ENCODE measurements around the gene F8.
"Not testable (repeated sequence)": the region's sequence is repeated elsewhere in the genome, so short reads cannot be mapped to it uniquely, and the experiment has no call there.

Gene F8

GRCh38 chrX:154986826-154987575, 35.5 kb downstream of the F8 start:
- no peak overlapping the region for H3K4me3 ChIP-seq
- H3K9me3 ChIP-seq (ENCODE audit: low read depth, low read length): no peaks in the 10 kb centered on the region
- no peak overlapping the region for H3K27ac ChIP-seq
- TF ChIP-seq EZH2 (IDR thresholded peaks at IDR 0.05) (no peak), POLR2AphosphoS5 (IDR thresholded peaks at IDR 0.05; ENCODE audit: borderline replicate concordance, low read depth, low read length) (no peak), FOXP2 (optimal IDR thresholded peaks at IDR 0.05; ENCODE audit: control extremely low read depth, extremely low read length, insufficient read depth) (no peak)
- DNase-seq (ENCODE audit: low read depth, low spot score): no peak
- no peaks in the 10 kb centered on the region for H3K36me3 ChIP-seq (ENCODE audit: insufficient read depth, low read length)
- H3K9ac ChIP-seq (ENCODE audit: insufficient read length): no peak overlapping the region

GRCh38 chrX:154981116-154981411, 41.5 kb downstream of the F8 start:
- Histone ChIP-seq H3K9ac (ENCODE audit: insufficient read length) (no peak overlapping the region), H3K36me3 (ENCODE audit: insufficient read depth, low read length) (no peaks in the 10 kb centered on the region), H3K4me3 (0 out of 2 replicates have a peak overlapping the region, but pooled peaks have one; percentile 6), H3K27ac (no peak overlapping the region), H3K9me3 (ENCODE audit: low read depth, low read length) (no peaks in the 10 kb centered on the region)
- DNase-seq (ENCODE audit: low read depth, low spot score): no peak
- TF ChIP-seq EZH2 (IDR thresholded peaks at IDR 0.05): no peak
- no peak for TF ChIP-seq POLR2AphosphoS5 (IDR thresholded peaks at IDR 0.05; ENCODE audit: borderline replicate concordance, low read depth, low read length)
- no peak for TF ChIP-seq FOXP2 (optimal IDR thresholded peaks at IDR 0.05; ENCODE audit: control extremely low read depth, extremely low read length, insufficient read depth)

GRCh38 chrX:154980330-154981115, 42.0 kb downstream of the F8 start:
- 0 out of 2 replicates have a peak overlapping the region, but pooled peaks have one; percentile 6 for H3K4me3 ChIP-seq
- TF ChIP-seq FOXP2 (optimal IDR thresholded peaks at IDR 0.05; ENCODE audit: control extremely low read depth, extremely low read length, insufficient read depth): no peak
- TF ChIP-seq EZH2 (IDR thresholded peaks at IDR 0.05): no peak
- no peak for TF ChIP-seq POLR2AphosphoS5 (IDR thresholded peaks at IDR 0.05; ENCODE audit: borderline replicate concordance, low read depth, low read length)
- H3K9ac ChIP-seq (ENCODE audit: insufficient read length): no peak overlapping the region
- no peak overlapping the region for H3K27ac ChIP-seq
- peak; percentile 20 for DNase-seq (ENCODE audit: low read depth, low spot score)
- H3K36me3 ChIP-seq (ENCODE audit: insufficient read depth, low read length): no peaks in the 10 kb centered on the region
- no peaks in the 10 kb centered on the region for H3K9me3 ChIP-seq (ENCODE audit: low read depth, low read length)

- DNase-seq (ENCODE audit: low read depth, low spot score): no peak
- H3K9ac ChIP-seq (ENCODE audit: insufficient read length): no peak overlapping the region
- no peak overlapping the region for H3K4me3 ChIP-seq
- H3K36me3 ChIP-seq (ENCODE audit: insufficient read depth, low read length): no peaks in the 10 kb centered on the region
- H3K27ac ChIP-seq: no peak overlapping the region
- no peaks in the 10 kb centered on the region for H3K9me3 ChIP-seq (ENCODE audit: low read depth, low read length)
- TF ChIP-seq POLR2AphosphoS5 (IDR thresholded peaks at IDR 0.05; ENCODE audit: borderline replicate concordance, low read depth, low read length) (no peak), EZH2 (IDR thresholded peaks at IDR 0.05) (no peak), FOXP2 (optimal IDR thresholded peaks at IDR 0.05; ENCODE audit: control extremely low read depth, extremely low read length, insufficient read depth) (no peak)
Measured at GRCh38 chrX:154979629-154980028, 42.9 kb downstream of the F8 start.

GRCh38 chrX:154968353-154968752, 54.2 kb downstream of the F8 start:
- Histone ChIP-seq H3K4me3 (no peak overlapping the region), H3K9me3 (ENCODE audit: low read depth, low read length) (no peaks in the 10 kb centered on the region), H3K36me3 (ENCODE audit: insufficient read depth, low read length) (no peaks in the 10 kb centered on the region), H3K9ac (ENCODE audit: insufficient read length) (no peak overlapping the region), H3K27ac (no peak overlapping the region)
- DNase-seq (ENCODE audit: low read depth, low spot score): no peak
- TF ChIP-seq EZH2 (IDR thresholded peaks at IDR 0.05): no peak

GRCh38 chrX:154967603-154968002, 54.9 kb downstream of the F8 start:
- Histone ChIP-seq H3K4me3 (no peak overlapping the region), H3K27ac (no peak overlapping the region), H3K9me3 (ENCODE audit: low read depth, low read length) (no peaks in the 10 kb centered on the region), H3K9ac (ENCODE audit: insufficient read length) (no peak overlapping the region), H3K36me3 (ENCODE audit: insufficient read depth, low read length) (no peaks in the 10 kb centered on the region)
- TF ChIP-seq POLR2AphosphoS5 (IDR thresholded peaks at IDR 0.05; ENCODE audit: borderline replicate concordance, low read depth, low read length): no peak
- TF ChIP-seq EZH2 (IDR thresholded peaks at IDR 0.05): no peak
- TF ChIP-seq FOXP2 (optimal IDR thresholded peaks at IDR 0.05; ENCODE audit: control extremely low read depth, extremely low read length, insufficient read depth): no peak
- DNase-seq (ENCODE audit: low read depth, low spot score): no peak

- DNase-seq (ENCODE audit: low read depth, low spot score): no peak
- no peak overlapping the region for H3K4me3 ChIP-seq
- H3K9me3 ChIP-seq (ENCODE audit: low read depth, low read length): no peaks in the 10 kb centered on the region
- H3K36me3 ChIP-seq (ENCODE audit: insufficient read depth, low read length): no peaks in the 10 kb centered on the region
- H3K27ac ChIP-seq: no peak overlapping the region
- TF ChIP-seq EZH2 (IDR thresholded peaks at IDR 0.05): no peak
- TF ChIP-seq FOXP2 (optimal IDR thresholded peaks at IDR 0.05; ENCODE audit: control extremely low read depth, extremely low read length, insufficient read depth): no peak
- TF ChIP-seq POLR2AphosphoS5 (IDR thresholded peaks at IDR 0.05; ENCODE audit: borderline replicate concordance, low read depth, low read length): no peak
- H3K9ac ChIP-seq (ENCODE audit: insufficient read length): no peak overlapping the region
Measured at GRCh38 chrX:154961947-154962346, 60.6 kb downstream of the F8 start.

- not testable (repeated sequence) for H3K27ac ChIP-seq; H3K36me3 ChIP-seq (ENCODE audit: insufficient read depth, low read length); H3K4me3 ChIP-seq; H3K9me3 ChIP-seq (ENCODE audit: low read depth, low read length); H3K9ac ChIP-seq (ENCODE audit: insufficient read length); DNase-seq (ENCODE audit: low read depth, low spot score)
Measured at GRCh38 chrX:154955799-154956198, 66.7 kb downstream of the F8 start.

- DNase-seq (ENCODE audit: low read depth, low spot score); H3K4me3 ChIP-seq; H3K36me3 ChIP-seq (ENCODE audit: insufficient read depth, low read length); H3K9ac ChIP-seq (ENCODE audit: insufficient read length); H3K9me3 ChIP-seq (ENCODE audit: low read depth, low read length); H3K27ac ChIP-seq: not testable (repeated sequence)
Measured at GRCh38 chrX:154939265-154939664, 83.3 kb downstream of the F8 start.

- not testable (repeated sequence) for H3K9ac ChIP-seq (ENCODE audit: insufficient read length); H3K36me3 ChIP-seq (ENCODE audit: insufficient read depth, low read length); H3K9me3 ChIP-seq (ENCODE audit: low read depth, low read length); H3K4me3 ChIP-seq; H3K27ac ChIP-seq; DNase-seq (ENCODE audit: low read depth, low spot score)
Measured at GRCh38 chrX:154924771-154925170, 97.8 kb downstream of the F8 start.

Data from SK-N-MC (cell line).